MCF 10A (cell line): ENCODE results near the gene BOC. TPM values are rescaled to one million over a fixed set of nuclear protein-coding genes. Genes with fewer than 3 reads are reported as not detected.

Source experiments
- BruUV-seq: library from RNA; stranded (reverse); fragments of 400-500 nt; replicated peaks from 2 replicates; lab custom pipeline; 2021; lab: Mats Ljungman, UMichigan
- CTCF ChIA-PET: fragments of 300-600 bp; sonication (Branson Sonifier 250); formaldehyde crosslinking; extraction: SDS; loops from one replicate; lab custom pipeline; 2021; ENCODE audit warnings: antibody characterized with exemption, inconsistent platforms; lab: Yijun Ruan, JAX
- POLR2A ChIA-PET: fragments of 300-600, 350-650 bp; sonication (Branson Sonifier 250); formaldehyde crosslinking; extraction: SDS; loops from one replicate; lab custom pipeline; 2020; ENCODE audit warnings: antibody characterized with exemption, inconsistent platforms; lab: Yijun Ruan, JAX
- DNase-seq: peaks from one replicate; pipeline ENCODE4 v3.0.0-alpha.2; 2018; ENCODE audit not compliant: unreplicated experiment
- H3K27ac Mint-ChIP-seq: one replicate; pipeline ENCODE4 v1.8.0; 2022; ENCODE audit warnings: mild to moderate bottlenecking, low read depth, mixed read lengths; ENCODE audit not compliant: unreplicated experiment
- H3K27me3 Mint-ChIP-seq: one replicate; pipeline ENCODE4 v1.8.0; 2022; ENCODE audit warnings: mixed read lengths; ENCODE audit not compliant: insufficient read depth, unreplicated experiment
- H3K36me3 Mint-ChIP-seq: one replicate; pipeline ENCODE4 v1.8.0; 2022; ENCODE audit warnings: mild to moderate bottlenecking, moderate library complexity, mixed read lengths; ENCODE audit not compliant: insufficient read depth, unreplicated experiment
- H3K4me1 Mint-ChIP-seq: one replicate; pipeline ENCODE4 v1.8.0; 2022; ENCODE audit warnings: mixed read lengths; ENCODE audit not compliant: insufficient read depth, unreplicated experiment
- H3K4me3 Mint-ChIP-seq: one replicate; pipeline ENCODE4 v1.8.0; 2022; ENCODE audit warnings: mild to moderate bottlenecking, moderate library complexity, mixed read lengths; ENCODE audit not compliant: unreplicated experiment
- H3K9me3 Mint-ChIP-seq: one replicate; pipeline ENCODE4 v1.8.0; 2022; ENCODE audit warnings: mixed read lengths; ENCODE audit not compliant: unreplicated experiment
- CTCF ChIP-seq: fragments of 200-600 bp; IDR thresholded peaks from one replicate; pipeline ENCODE4 v1.8.0; 2022; ENCODE audit warnings: antibody characterized with exemption, mild to moderate bottlenecking; ENCODE audit not compliant: unreplicated experiment
- intact Hi-C: fragments of 100-400 bp; cut with micrococcal nuclease; formaldehyde crosslinking; loops from 2 replicates; pipeline ENCODE4 v1.14.1; 2022
- total RNA-seq: library from RNA; stranded (reverse); gene quantifications from 2 replicates; pipeline ENCODE4 v1.2.3, GENCODE V29; 2022

BOC gene
- total RNA-seq, 1 experiment from 2014 or later, result 1.8 TPM

- Mint-ChIP-seq H3K4me3 (no peak overlapping the region), H3K4me1 (no peaks in the 10 kb centered on the region), H3K9me3 (no peaks in the 10 kb centered on the region), H3K27me3 (no peaks in the 10 kb centered on the region), H3K36me3 (no peaks in the 10 kb centered on the region), H3K27ac (no peak overlapping the region)
- intact Hi-C loops, result no loop called here
- ChIA-PET POLR2A (no interaction called here), CTCF (no interaction called here)
- DNase-seq, result no peak
- no TSS peak for BruUV-seq
- no peak for TF ChIP-seq CTCF
Measured at GRCh38 chr3:113223475-113224281, 12.3 kb downstream of the BOC start.

GRCh38 chr3:113225286-113225685 is 13.9 kb downstream of the BOC start:
- ChIA-PET POLR2A (no interaction called here), CTCF (interaction anchor here (1.4 kb wide), 1 partner anchor 63 kb away, joined by 6 read pairs; no protein-coding TSS in a partner anchor)
- TF ChIP-seq CTCF, result no peak
- BruUV-seq, result no TSS peak
- H3K4me1 Mint-ChIP-seq, result no peaks in the 10 kb centered on the region
- H3K36me3 Mint-ChIP-seq, result no peaks in the 10 kb centered on the region
- no peak for DNase-seq
- intact Hi-C loops, result no loop called here
- no peaks in the 10 kb centered on the region for H3K27me3 Mint-ChIP-seq
- no peak overlapping the region for H3K27ac Mint-ChIP-seq
- no peaks in the 10 kb centered on the region for H3K9me3 Mint-ChIP-seq
- H3K4me3 Mint-ChIP-seq, result no peak overlapping the region

GRCh38 chr3:113226491-113226890 is 15.1 kb downstream of the BOC start:
- no TSS peak for BruUV-seq
- intact Hi-C loops, result no loop called here
- H3K4me3 Mint-ChIP-seq, result no peak overlapping the region
- no peaks in the 10 kb centered on the region for H3K9me3 Mint-ChIP-seq
- TF ChIP-seq CTCF, result no peak
- no peak overlapping the region for H3K27ac Mint-ChIP-seq
- CTCF ChIA-PET, result interaction anchor here (0.5 kb wide), 1 partner anchor 130 kb away, joined by 3 read pairs; no protein-coding TSS in a partner anchor
- DNase-seq, result no peak
- H3K36me3 Mint-ChIP-seq, result no peaks in the 10 kb centered on the region
- no peaks in the 10 kb centered on the region for H3K27me3 Mint-ChIP-seq
- peaks cover 1% of the 10 kb centered on the region for H3K4me1 Mint-ChIP-seq
- POLR2A ChIA-PET, result no interaction called here

GRCh38 chr3:113227146-113227545 is 15.8 kb downstream of the BOC start:
- Mint-ChIP-seq H3K4me3 (no peak overlapping the region), H3K9me3 (no peaks in the 10 kb centered on the region), H3K27me3 (no peaks in the 10 kb centered on the region), H3K36me3 (no peaks in the 10 kb centered on the region), H3K27ac (no peak overlapping the region), H3K4me1 (peaks cover 8% of the 10 kb centered on the region)
- no TSS peak for BruUV-seq
- no peak for DNase-seq
- ChIA-PET POLR2A (interaction anchor here (0.8 kb wide), 1 partner anchor 17 kb away, joined by 4 read pairs; no protein-coding TSS in a partner anchor), CTCF (interaction anchor here (0.5 kb wide), 2 partner anchors 131 to 1269 kb away, joined by 3 read pairs; no protein-coding TSS in a partner anchor)
- no peak for TF ChIP-seq CTCF
- intact Hi-C loops, result no loop called here
